ENCODE data around the gene MAP2K2. TPM values are rescaled to one million over a fixed set of nuclear protein-coding genes. Genes with fewer than 3 reads are reported as not detected.

MAP2K2 gene
- total and polyA plus RNA-seq, 9 of the 15 experiments (the other 6 are each of a cell fraction or from before 2014, with no cell fraction given), result 1.0 to 151 (median 58.3) TPM

DNA sequence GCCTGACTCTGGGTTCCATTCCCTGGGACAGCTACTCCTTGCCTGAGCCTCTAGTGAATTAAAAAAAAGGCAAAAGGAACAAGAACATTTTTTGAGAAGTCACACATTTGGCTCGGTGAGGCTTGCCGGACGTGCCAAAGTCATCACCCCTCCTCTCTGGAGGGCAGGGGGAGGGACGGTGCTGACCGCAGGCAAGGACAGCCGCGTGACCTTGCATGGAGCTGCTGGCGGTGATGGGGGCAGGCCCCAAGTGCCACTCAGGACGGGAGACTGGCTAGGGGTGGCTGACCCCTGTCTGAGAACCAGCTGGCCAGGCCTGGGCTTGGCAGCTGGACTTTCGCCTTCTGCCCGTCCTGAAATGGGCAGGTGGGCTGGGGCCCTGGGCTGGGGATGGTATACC, 26.4 kb downstream of the MAP2K2 start:
- in situ Hi-C loops (cut with MboI), result no loop called here
- no peak for ATAC-seq
- H3K27me3 ChIP-seq (ENCODE audit: control insufficient read depth in 2 of 2, insufficient read depth in 2 of 2, low read length in 2 of 2), result no peaks in the 10 kb centered on the region
- ChIA-PET CTCF (ENCODE audit: low intra/inter-chr PET ratio) (no interaction called here), POLR2A (interaction anchor here (0.5 to 0.8 kb wide), 3 partner anchors 23 to 214 kb away, joined by 3 read pairs; no protein-coding TSS in a partner anchor)
- 90% methylated on average over 8 of the region's 11 CpGs for WGBS (ENCODE audit: insufficient coverage, low coverage, missing lambda C conversion rate)
- H4K20me1 ChIP-seq (replicated peaks; ENCODE audit: control insufficient read depth, insufficient read depth, low read length), result no peaks in the 10 kb centered on the region
- DNase-seq (ENCODE audit: extremely low read depth in 1 of 4, low spot score in 3 of 4), result no peak
- peaks cover 0 to 29% of the 10 kb centered on the region in 2 experiments; a peak in 2 of 5 replicates for H3K4me1 ChIP-seq (replicated peaks in 1 of 2; ENCODE audit: control insufficient read depth in 2 of 2, insufficient read depth in 2 of 2, low read length in 2 of 2)
- BruUV-seq (replicated peaks), result no TSS peak
- H3K4me2 ChIP-seq (ENCODE audit: insufficient read depth, low read length), result no peak overlapping the region
- H3K9ac ChIP-seq (ENCODE audit: insufficient read depth in 1 of 2, low read depth in 2 of 2, low read length in 2 of 2), result no peak overlapping the region; a peak in 1 of 4 replicates
- TF ChIP-seq, protein P1, sequence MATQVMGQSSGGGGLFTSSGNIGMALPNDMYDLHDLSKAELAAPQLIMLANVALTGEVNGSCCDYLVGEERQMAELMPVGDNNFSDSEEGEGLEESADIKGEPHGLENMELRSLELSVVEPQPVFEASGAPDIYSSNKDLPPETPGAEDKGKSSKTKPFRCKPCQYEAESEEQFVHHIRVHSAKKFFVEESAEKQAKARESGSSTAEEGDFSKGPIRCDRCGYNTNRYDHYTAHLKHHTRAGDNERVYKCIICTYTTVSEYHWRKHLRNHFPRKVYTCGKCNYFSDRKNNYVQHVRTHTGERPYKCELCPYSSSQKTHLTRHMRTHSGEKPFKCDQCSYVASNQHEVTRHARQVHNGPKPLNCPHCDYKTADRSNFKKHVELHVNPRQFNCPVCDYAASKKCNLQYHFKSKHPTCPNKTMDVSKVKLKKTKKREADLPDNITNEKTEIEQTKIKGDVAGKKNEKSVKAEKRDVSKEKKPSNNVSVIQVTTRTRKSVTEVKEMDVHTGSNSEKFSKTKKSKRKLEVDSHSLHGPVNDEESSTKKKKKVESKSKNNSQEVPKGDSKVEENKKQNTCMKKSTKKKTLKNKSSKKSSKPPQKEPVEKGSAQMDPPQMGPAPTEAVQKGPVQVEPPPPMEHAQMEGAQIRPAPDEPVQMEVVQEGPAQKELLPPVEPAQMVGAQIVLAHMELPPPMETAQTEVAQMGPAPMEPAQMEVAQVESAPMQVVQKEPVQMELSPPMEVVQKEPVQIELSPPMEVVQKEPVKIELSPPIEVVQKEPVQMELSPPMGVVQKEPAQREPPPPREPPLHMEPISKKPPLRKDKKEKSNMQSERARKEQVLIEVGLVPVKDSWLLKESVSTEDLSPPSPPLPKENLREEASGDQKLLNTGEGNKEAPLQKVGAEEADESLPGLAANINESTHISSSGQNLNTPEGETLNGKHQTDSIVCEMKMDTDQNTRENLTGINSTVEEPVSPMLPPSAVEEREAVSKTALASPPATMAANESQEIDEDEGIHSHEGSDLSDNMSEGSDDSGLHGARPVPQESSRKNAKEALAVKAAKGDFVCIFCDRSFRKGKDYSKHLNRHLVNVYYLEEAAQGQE (IDR thresholded peaks at IDR 0.05; ENCODE audit: borderline replicate concordance), result no peak
- TF ChIP-seq, protein P1 (CRISPR knock-in tag; IDR thresholded peaks at IDR 0.05; ENCODE audit: low read depth), result no peak
- 0 out of 2 replicates have a peak, but pooled peaks have one; percentile 14 for TF ChIP-seq MYNN (IDR thresholded peaks at IDR 0.05)
- no peak for TF ChIP-seq MYNN (CRISPR knock-in tag; IDR thresholded peaks at IDR 0.05)
- TF ChIP-seq, protein P2, sequence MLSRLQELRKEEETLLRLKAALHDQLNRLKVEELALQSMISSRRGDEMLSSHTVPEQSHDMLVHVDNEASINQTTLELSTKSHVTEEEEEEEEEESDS (CRISPR knock-in tag; IDR thresholded peaks at IDR 0.05), result no peak
- TF ChIP-seq POLR2G (IDR thresholded peaks at IDR 0.05; ENCODE audit: low read depth, low read length), result peak; percentile 59
- TF ChIP-seq, protein P3, sequence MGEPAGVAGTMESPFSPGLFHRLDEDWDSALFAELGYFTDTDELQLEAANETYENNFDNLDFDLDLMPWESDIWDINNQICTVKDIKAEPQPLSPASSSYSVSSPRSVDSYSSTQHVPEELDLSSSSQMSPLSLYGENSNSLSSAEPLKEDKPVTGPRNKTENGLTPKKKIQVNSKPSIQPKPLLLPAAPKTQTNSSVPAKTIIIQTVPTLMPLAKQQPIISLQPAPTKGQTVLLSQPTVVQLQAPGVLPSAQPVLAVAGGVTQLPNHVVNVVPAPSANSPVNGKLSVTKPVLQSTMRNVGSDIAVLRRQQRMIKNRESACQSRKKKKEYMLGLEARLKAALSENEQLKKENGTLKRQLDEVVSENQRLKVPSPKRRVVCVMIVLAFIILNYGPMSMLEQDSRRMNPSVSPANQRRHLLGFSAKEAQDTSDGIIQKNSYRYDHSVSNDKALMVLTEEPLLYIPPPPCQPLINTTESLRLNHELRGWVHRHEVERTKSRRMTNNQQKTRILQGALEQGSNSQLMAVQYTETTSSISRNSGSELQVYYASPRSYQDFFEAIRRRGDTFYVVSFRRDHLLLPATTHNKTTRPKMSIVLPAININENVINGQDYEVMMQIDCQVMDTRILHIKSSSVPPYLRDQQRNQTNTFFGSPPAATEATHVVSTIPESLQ (CRISPR knock-in tag; IDR thresholded peaks at IDR 0.05), result no peak
- no peak for TF ChIP-seq LARP7 (IDR thresholded peaks at IDR 0.05)
- TF ChIP-seq ZNF384 (IDR thresholded peaks at IDR 0.05; ENCODE audit: low read depth, low read length), result no peak
- H3K36me3 ChIP-seq (ENCODE audit: control insufficient read depth, insufficient read depth, low read length), result peaks cover 75% of the 10 kb centered on the region; the same call in 2 of the 3 replicates
- intact Hi-C loops (cut with micrococcal nuclease), result no loop called here
- no peak overlapping the region for H3K4me3 ChIP-seq
- no peak overlapping the region for H3K27ac ChIP-seq (ENCODE audit: extremely low read depth, low read depth, low read length)
- H3K79me2 ChIP-seq (ENCODE audit: control insufficient read depth, insufficient read depth, low read length), result no peaks in the 10 kb centered on the region
- no peaks in the 10 kb centered on the region for H3K9me3 ChIP-seq (replicated peaks; ENCODE audit: control insufficient read depth, insufficient read depth, low read depth, low read length)
- no peak for FAIRE-seq
- no peaks in the 10 kb centered on the region for H3K9me1 ChIP-seq (ENCODE audit: control insufficient read depth, insufficient read depth, low read length)
- no peak overlapping the region for H2AFZ ChIP-seq (ENCODE audit: low read depth, low read length)
